ENCODE measurements around the gene CCDC69. TPM values are rescaled to one million over a fixed set of nuclear protein-coding genes. Genes with fewer than 3 reads are reported as not detected.

CCDC69 gene
- total and polyA plus RNA-seq, 4 donors = 9.8 to 70.7 (median 44.5) TPM

GRCh38 chr5:151144275-151144674, 79.6 kb downstream of the CCDC69 start:
- no peak for ATAC-seq (ENCODE audit: low FRiP score)

GRCh38 chr5:151143645-151144044, 80.2 kb downstream of the CCDC69 start:
- H3K27ac ChIP-seq (ENCODE audit: low read depth in 1 of 2, low read length in 2 of 2) = no peak overlapping the region
- WGBS, 2 donors = 81 to 87% methylated on average over 7 of the region's 7 CpGs
- DNase-seq = no peak
- H3K4me3 ChIP-seq (ENCODE audit: low read length in 2 of 2) = no peak overlapping the region
- intact Hi-C loops (cut with DNase I) = no loop called here
- no peaks in the 10 kb centered on the region for H3K27me3 ChIP-seq (ENCODE audit: control insufficient read depth in 1 of 2, insufficient read depth in 2 of 2, low read length in 1 of 2)
- H3K36me3 ChIP-seq (ENCODE audit: control insufficient read depth in 1 of 2, insufficient read depth in 2 of 2, low read length in 1 of 2) = peaks cover 2 to 6% of the 10 kb centered on the region in 2 donors
- H3K4me1 ChIP-seq (ENCODE audit: control insufficient read depth in 1 of 2, insufficient read depth in 2 of 2, low read length in 2 of 2) = no peaks in the 10 kb centered on the region
- H3K9me3 ChIP-seq (ENCODE audit: control insufficient read depth, low read length) = no peaks in the 10 kb centered on the region
- no peak for ATAC-seq (ENCODE audit: low FRiP score)

More at GRCh38 chr5:151144275-151144674, 79.6 kb downstream of the CCDC69 start:
- no peak for DNase-seq
- no peaks in the 10 kb centered on the region for H3K9me3 ChIP-seq (ENCODE audit: control insufficient read depth, low read length)
- H3K4me3 ChIP-seq (ENCODE audit: low read length in 2 of 2) = no peak overlapping the region
- no peak overlapping the region for H3K27ac ChIP-seq (ENCODE audit: low read depth in 1 of 2, low read length in 2 of 2)
- no peaks in the 10 kb centered on the region for H3K4me1 ChIP-seq (ENCODE audit: control insufficient read depth in 1 of 2, insufficient read depth in 2 of 2, low read length in 2 of 2)
- peaks cover 0 to under 1% of the 10 kb centered on the region in 2 donors for H3K36me3 ChIP-seq (ENCODE audit: control insufficient read depth in 1 of 2, insufficient read depth in 2 of 2, low read length in 1 of 2)
- intact Hi-C loops (cut with DNase I) = no loop called here
- WGBS, 2 donors = 79 to 80% methylated on average over 6 of the region's 6 CpGs
- H3K27me3 ChIP-seq (ENCODE audit: control insufficient read depth in 1 of 2, insufficient read depth in 2 of 2, low read length in 1 of 2) = no peaks in the 10 kb centered on the region

GRCh38 chr5:151142933-151143332, 81.0 kb downstream of the CCDC69 start:
- Histone ChIP-seq H3K27me3 (ENCODE audit: control insufficient read depth in 1 of 2, insufficient read depth in 2 of 2, low read length in 1 of 2) (no peaks in the 10 kb centered on the region), H3K9me3 (ENCODE audit: control insufficient read depth, low read length) (no peaks in the 10 kb centered on the region), H3K36me3 (ENCODE audit: control insufficient read depth in 1 of 2, insufficient read depth in 2 of 2, low read length in 1 of 2) (peaks cover 3 to 9% of the 10 kb centered on the region in 2 donors), H3K27ac (ENCODE audit: low read depth in 1 of 2, low read length in 2 of 2) (no peak overlapping the region), H3K4me1 (ENCODE audit: control insufficient read depth in 1 of 2, insufficient read depth in 2 of 2, low read length in 2 of 2) (no peaks in the 10 kb centered on the region), H3K4me3 (ENCODE audit: low read length in 2 of 2) (no peak overlapping the region)
- 80 to 84% methylated on average over 1 of the region's 1 CpG for WGBS, 2 donors
- DNase-seq = no peak
- no peak for ATAC-seq (ENCODE audit: low FRiP score)
- intact Hi-C loops (cut with DNase I) = no loop called here

- Histone ChIP-seq H3K9me3 (ENCODE audit: control insufficient read depth, low read length) (no peaks in the 10 kb centered on the region), H3K27ac (ENCODE audit: low read depth in 1 of 2, low read length in 2 of 2) (no peak overlapping the region), H3K4me1 (ENCODE audit: control insufficient read depth in 1 of 2, insufficient read depth in 2 of 2, low read length in 2 of 2) (no peaks in the 10 kb centered on the region), H3K4me3 (ENCODE audit: low read length in 2 of 2) (no peak overlapping the region), H3K36me3 (ENCODE audit: control insufficient read depth in 1 of 2, insufficient read depth in 2 of 2, low read length in 1 of 2) (peaks cover 3 to 14% of the 10 kb centered on the region in 2 donors), H3K27me3 (ENCODE audit: control insufficient read depth in 1 of 2, insufficient read depth in 2 of 2, low read length in 1 of 2) (no peaks in the 10 kb centered on the region)
- DNase-seq (no peak), ATAC-seq (ENCODE audit: low FRiP score) (peak; percentile 20)
- WGBS, 2 donors = 13 to 21% methylated on average over 15 of the region's 15 CpGs
- intact Hi-C loops (cut with DNase I) = no loop called here
Observed at GRCh38 chr5:151141535-151141934, 82.4 kb downstream of the CCDC69 start.

GRCh38 chr5:151140686-151141459, 83.0 kb downstream of the CCDC69 start:
- Histone ChIP-seq H3K27me3 (ENCODE audit: control insufficient read depth in 1 of 2, insufficient read depth in 2 of 2, low read length in 1 of 2) (no peaks in the 10 kb centered on the region), H3K4me1 (ENCODE audit: control insufficient read depth in 1 of 2, insufficient read depth in 2 of 2, low read length in 2 of 2) (no peaks in the 10 kb centered on the region), H3K36me3 (ENCODE audit: control insufficient read depth in 1 of 2, insufficient read depth in 2 of 2, low read length in 1 of 2) (peaks cover 3 to 17% of the 10 kb centered on the region in 2 donors), H3K9me3 (ENCODE audit: control insufficient read depth, low read length) (no peaks in the 10 kb centered on the region), H3K4me3 (ENCODE audit: low read length in 2 of 2) (no peak overlapping the region), H3K27ac (ENCODE audit: low read depth in 1 of 2, low read length in 2 of 2) (peak overlapping the region in 1 of 2 donors; percentile 46)
- DNase-seq = no peak
- 47 to 55% methylated on average over 7 of the region's 7 CpGs for WGBS, 2 donors
- intact Hi-C loops (cut with DNase I) = no loop called here
- ATAC-seq (ENCODE audit: low FRiP score) = no peak

- no peaks in the 10 kb centered on the region for H3K9me3 ChIP-seq (ENCODE audit: control insufficient read depth, low read length)
- WGBS, 2 donors = 90 to 94% methylated on average over 3 of the region's 3 CpGs
- ATAC-seq (ENCODE audit: low FRiP score) (no peak), DNase-seq (no peak)
- no peak overlapping the region for H3K4me3 ChIP-seq (ENCODE audit: low read length in 2 of 2)
- intact Hi-C loops (cut with DNase I) = no loop called here
- no peak overlapping the region for H3K27ac ChIP-seq (ENCODE audit: low read depth in 1 of 2, low read length in 2 of 2)
- peaks cover 7 to 19% of the 10 kb centered on the region in 2 donors for H3K36me3 ChIP-seq (ENCODE audit: control insufficient read depth in 1 of 2, insufficient read depth in 2 of 2, low read length in 1 of 2)
- H3K27me3 ChIP-seq (ENCODE audit: control insufficient read depth in 1 of 2, insufficient read depth in 2 of 2, low read length in 1 of 2) = no peaks in the 10 kb centered on the region
- H3K4me1 ChIP-seq (ENCODE audit: control insufficient read depth in 1 of 2, insufficient read depth in 2 of 2, low read length in 2 of 2) = no peaks in the 10 kb centered on the region
Observed at GRCh38 chr5:151139646-151140045, 84.2 kb downstream of the CCDC69 start.

GRCh38 chr5:151139015-151139414, 84.9 kb downstream of the CCDC69 start:
- no peak overlapping the region for H3K27ac ChIP-seq (ENCODE audit: low read depth in 1 of 2, low read length in 2 of 2)
- H3K36me3 ChIP-seq (ENCODE audit: control insufficient read depth in 1 of 2, insufficient read depth in 2 of 2, low read length in 1 of 2) = peaks cover 7 to 19% of the 10 kb centered on the region in 2 donors
- WGBS, 2 donors = 86 to 92% methylated on average over 8 of the region's 8 CpGs
- ATAC-seq (ENCODE audit: low FRiP score) (no peak), DNase-seq (no peak)
- H3K4me3 ChIP-seq (ENCODE audit: low read length in 2 of 2) = no peak overlapping the region
- no peaks in the 10 kb centered on the region for H3K27me3 ChIP-seq (ENCODE audit: control insufficient read depth in 1 of 2, insufficient read depth in 2 of 2, low read length in 1 of 2)
- H3K4me1 ChIP-seq (ENCODE audit: control insufficient read depth in 1 of 2, insufficient read depth in 2 of 2, low read length in 2 of 2) = no peaks in the 10 kb centered on the region
- intact Hi-C loops (cut with DNase I) = no loop called here
- no peaks in the 10 kb centered on the region for H3K9me3 ChIP-seq (ENCODE audit: control insufficient read depth, low read length)

GRCh38 chr5:151138114-151138513, 85.8 kb downstream of the CCDC69 start:
- no peak overlapping the region for H3K4me3 ChIP-seq (ENCODE audit: low read length in 2 of 2)
- intact Hi-C loops (cut with DNase I) = no loop called here
- ATAC-seq (ENCODE audit: low FRiP score) = no peak
- no peaks in the 10 kb centered on the region for H3K9me3 ChIP-seq (ENCODE audit: control insufficient read depth, low read length)
- no peak overlapping the region for H3K27ac ChIP-seq (ENCODE audit: low read depth in 1 of 2, low read length in 2 of 2)
- H3K27me3 ChIP-seq (ENCODE audit: control insufficient read depth in 1 of 2, insufficient read depth in 2 of 2, low read length in 1 of 2) = no peaks in the 10 kb centered on the region
- 73 to 89% methylated on average over 1 of the region's 1 CpG for WGBS, 2 donors
- no peak for DNase-seq
- no peaks in the 10 kb centered on the region for H3K4me1 ChIP-seq (ENCODE audit: control insufficient read depth in 1 of 2, insufficient read depth in 2 of 2, low read length in 2 of 2)
- peaks cover 7 to 19% of the 10 kb centered on the region in 2 donors for H3K36me3 ChIP-seq (ENCODE audit: control insufficient read depth in 1 of 2, insufficient read depth in 2 of 2, low read length in 1 of 2)

Measured in aorta (tissue), 5 donors.